ENCODE data around the gene GREM2. TPM values are rescaled to one million over a fixed set of nuclear protein-coding genes. Genes with fewer than 3 reads are reported as not detected.

Gene GREM2
- total RNA-seq, 1 experiment from 2014 or later: not detected

- WGBS (ENCODE audit: extremely low coverage, insufficient read length, low lambda C conversion rate): no CpG with 5 or more reads among the region's 19 CpGs
- no peak overlapping the region for H3K23ac ChIP-seq (ENCODE audit: insufficient read length, low read depth, low read length)
- H2BK120ac ChIP-seq (ENCODE audit: low read depth, low read length, poor library complexity, severe bottlenecking): no peak overlapping the region
- H3T11ph ChIP-seq (ENCODE audit: low read length): no peak overlapping the region
- H3K14ac ChIP-seq (ENCODE audit: insufficient read depth, low read length): no peak overlapping the region
- no peak for DNase-seq
- no peak overlapping the region for H2AFZ ChIP-seq (ENCODE audit: low read length)
- no peak overlapping the region for H4K8ac ChIP-seq (replicated peaks; ENCODE audit: insufficient read length, low read depth, low read length)
- TF ChIP-seq CTCF (conservative IDR thresholded peaks at IDR 0.05): no peak
- no peak overlapping the region for H2AK5ac ChIP-seq (ENCODE audit: insufficient read length, low read length)
- H3K36me3 Mint-ChIP-seq (ENCODE audit: insufficient read depth in 1 of 3, low read depth in 3 of 3): no peaks in the 10 kb centered on the region
- H2BK20ac ChIP-seq (ENCODE audit: low read depth, low read length, poor library complexity, severe bottlenecking): no peak overlapping the region
- H3K4me2 ChIP-seq (ENCODE audit: insufficient read depth, insufficient read length, low read length): no peak overlapping the region
- H3K18ac ChIP-seq (ENCODE audit: insufficient read length, low read depth, low read length): no peak overlapping the region
- H4K5ac ChIP-seq (ENCODE audit: insufficient read length, low read depth, low read length): no peak overlapping the region
- H2BK12ac ChIP-seq (ENCODE audit: insufficient read length, low read depth, low read length): no peak overlapping the region
- H3K4me3 Mint-ChIP-seq: no peak overlapping the region
- H3K9me3 Mint-ChIP-seq: no peaks in the 10 kb centered on the region; a peak in 2 of 5 replicates
- H3K9me3 ChIP-seq (ENCODE audit: control insufficient read depth, low read depth, low read length): no peaks in the 10 kb centered on the region
- no peak overlapping the region for H3K56ac ChIP-seq (ENCODE audit: insufficient read length, low read depth, low read length)
- H3K9ac ChIP-seq (ENCODE audit: extremely low read depth, insufficient read length, low read length): no peak overlapping the region
- H3K23me2 ChIP-seq (ENCODE audit: insufficient read length, low read depth, low read length, poor library complexity, severe bottlenecking): no peaks in the 10 kb centered on the region
- no peaks in the 10 kb centered on the region for H3K27me3 ChIP-seq (ENCODE audit: insufficient read depth, low read length)
- peaks cover 7 to 11% of the 10 kb centered on the region in 2 experiments; a peak in 3 of 4 replicates for H3K4me1 Mint-ChIP-seq
- peak overlapping the region in 1 of 3 experiments; percentile 24; a peak in 2 of 7 replicates for H3K27ac Mint-ChIP-seq
- no peak overlapping the region for H3K27ac ChIP-seq (ENCODE audit: insufficient read length, low read depth, low read length)
- no peaks in the 10 kb centered on the region for H3K79me1 ChIP-seq (ENCODE audit: insufficient read depth, low read depth, low read length, poor library complexity, severe bottlenecking)
- H3K4me1 ChIP-seq (ENCODE audit: insufficient read depth, low read length): peaks cover 6% of the 10 kb centered on the region; the same call in 1 of the 2 replicates
- no peak overlapping the region for H2BK15ac ChIP-seq (ENCODE audit: low read depth, low read length)
- H4K20me1 ChIP-seq (ENCODE audit: control insufficient read depth, insufficient read depth, insufficient read length): no peaks in the 10 kb centered on the region
- H2BK5ac ChIP-seq (ENCODE audit: insufficient read length, low read length): no peak overlapping the region
- H3K4ac ChIP-seq (ENCODE audit: low read depth, low read length): no peak overlapping the region
- no peaks in the 10 kb centered on the region for H3K27me3 Mint-ChIP-seq (ENCODE audit: low read depth)
- H3K79me2 ChIP-seq (ENCODE audit: insufficient read depth, low read length): no peaks in the 10 kb centered on the region
- no peak overlapping the region for H4K91ac ChIP-seq (ENCODE audit: insufficient read length, low read depth, low read length)
These were observed 8.1 kb upstream of the GREM2 start for GRCh38 chr1:240619906-240620621.
